Osteocyte (in vitro differentiated cells): Measurements from ENCODE around the gene KCNC2. TPM values are rescaled to one million over a fixed set of nuclear protein-coding genes. Genes with fewer than 3 reads are reported as not detected.

Source experiments
- DNase-seq: peaks from one replicate; pipeline ENCODE4 v3.0.0; 2021; ENCODE audit warnings: mixed read lengths; ENCODE audit not compliant: unreplicated experiment; ENCODE audit errors: extremely low spot score
- H3K27ac Mint-ChIP-seq: one replicate; pipeline ENCODE4 v1.8.0; 2021; ENCODE audit warnings: mild to moderate bottlenecking, mixed read lengths; ENCODE audit not compliant: unreplicated experiment
- H3K27me3 Mint-ChIP-seq: one replicate; pipeline ENCODE4 v1.8.0; 2021; ENCODE audit warnings: mixed read lengths; ENCODE audit not compliant: unreplicated experiment
- H3K36me3 Mint-ChIP-seq: one replicate; pipeline ENCODE4 v1.8.0; 2021; ENCODE audit warnings: mixed read lengths; ENCODE audit not compliant: unreplicated experiment
- H3K4me1 Mint-ChIP-seq: one replicate; pipeline ENCODE4 v1.8.0; 2021; ENCODE audit warnings: mixed read lengths; ENCODE audit not compliant: unreplicated experiment
- H3K4me3 Mint-ChIP-seq: one replicate; pipeline ENCODE4 v1.8.0; 2021; ENCODE audit warnings: mild to moderate bottlenecking, moderate library complexity, mixed read lengths; ENCODE audit not compliant: unreplicated experiment
- H3K9me3 Mint-ChIP-seq: one replicate; pipeline ENCODE4 v1.8.0; 2021; ENCODE audit warnings: mixed read lengths; ENCODE audit not compliant: unreplicated experiment
- total RNA-seq: library from RNA; stranded (reverse); gene quantifications from 2 replicates; pipeline ENCODE4 v1.2.1, GENCODE V29; 2021
- TF ChIP-seq, protein P1 (sequence below): fragments of 200-600 bp; sonication (generic); IDR thresholded peaks from 2 replicates; pipeline ENCODE4 v1.5.0; 2021; ENCODE audit warnings: antibody characterized with exemption, mild to moderate bottlenecking, moderate library complexity

Gene KCNC2
- total RNA-seq, 1 donor from 2014 or later: not detected

DNA sequence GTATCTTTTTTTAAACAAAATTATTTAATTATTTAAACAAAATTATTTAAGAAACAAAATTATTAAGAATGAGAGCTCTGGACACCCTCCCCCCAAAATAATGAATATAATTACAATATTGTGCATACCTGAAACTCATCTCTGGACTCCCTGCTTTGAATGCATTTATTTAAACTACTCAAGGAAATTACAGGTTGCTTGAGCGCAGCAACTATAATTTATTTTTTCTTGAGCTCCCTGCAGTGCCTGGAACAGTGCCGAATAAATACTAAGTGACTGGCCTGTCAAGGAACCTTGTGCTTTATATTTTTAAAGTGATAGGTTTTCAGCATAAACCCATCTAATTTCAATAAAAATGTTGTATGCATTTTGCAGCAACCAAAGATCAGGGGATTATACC lies 93.9 kb downstream of the KCNC2 start:
- Mint-ChIP-seq H3K4me3 (no peak overlapping the region), H3K27me3 (peaks cover 4% of the 10 kb centered on the region), H3K36me3 (no peaks in the 10 kb centered on the region), H3K27ac (no peak overlapping the region), H3K9me3 (no peaks in the 10 kb centered on the region), H3K4me1 (no peaks in the 10 kb centered on the region)
- TF ChIP-seq, protein P1, sequence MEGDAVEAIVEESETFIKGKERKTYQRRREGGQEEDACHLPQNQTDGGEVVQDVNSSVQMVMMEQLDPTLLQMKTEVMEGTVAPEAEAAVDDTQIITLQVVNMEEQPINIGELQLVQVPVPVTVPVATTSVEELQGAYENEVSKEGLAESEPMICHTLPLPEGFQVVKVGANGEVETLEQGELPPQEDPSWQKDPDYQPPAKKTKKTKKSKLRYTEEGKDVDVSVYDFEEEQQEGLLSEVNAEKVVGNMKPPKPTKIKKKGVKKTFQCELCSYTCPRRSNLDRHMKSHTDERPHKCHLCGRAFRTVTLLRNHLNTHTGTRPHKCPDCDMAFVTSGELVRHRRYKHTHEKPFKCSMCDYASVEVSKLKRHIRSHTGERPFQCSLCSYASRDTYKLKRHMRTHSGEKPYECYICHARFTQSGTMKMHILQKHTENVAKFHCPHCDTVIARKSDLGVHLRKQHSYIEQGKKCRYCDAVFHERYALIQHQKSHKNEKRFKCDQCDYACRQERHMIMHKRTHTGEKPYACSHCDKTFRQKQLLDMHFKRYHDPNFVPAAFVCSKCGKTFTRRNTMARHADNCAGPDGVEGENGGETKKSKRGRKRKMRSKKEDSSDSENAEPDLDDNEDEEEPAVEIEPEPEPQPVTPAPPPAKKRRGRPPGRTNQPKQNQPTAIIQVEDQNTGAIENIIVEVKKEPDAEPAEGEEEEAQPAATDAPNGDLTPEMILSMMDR: no peak
- no peak for DNase-seq

DNA sequence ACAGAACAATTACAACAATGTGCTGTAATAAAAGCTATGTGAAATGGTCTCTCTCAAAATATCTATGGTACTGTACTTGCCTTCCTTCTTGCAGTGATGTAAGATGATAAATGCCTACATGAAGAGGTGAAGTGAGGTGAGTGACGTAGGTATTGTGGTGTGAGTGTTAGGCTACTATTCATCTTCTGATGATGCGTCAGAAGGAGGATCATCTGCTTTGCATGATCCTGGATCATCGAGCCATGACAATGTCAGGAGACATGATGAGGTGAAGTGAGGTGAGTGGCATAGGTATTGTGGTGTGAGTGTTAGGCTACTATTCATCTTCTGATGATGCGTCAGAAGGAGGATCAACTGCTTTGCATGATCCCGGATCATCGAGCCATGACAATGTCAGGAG lies 105.8 kb downstream of the KCNC2 start:
- no peak for DNase-seq
- H3K9me3 Mint-ChIP-seq: no peaks in the 10 kb centered on the region
- H3K4me1 Mint-ChIP-seq: no peaks in the 10 kb centered on the region
- H3K27ac Mint-ChIP-seq: no peak overlapping the region
- H3K4me3 Mint-ChIP-seq: no peak overlapping the region
- H3K36me3 Mint-ChIP-seq: no peaks in the 10 kb centered on the region
- H3K27me3 Mint-ChIP-seq: peaks cover 5% of the 10 kb centered on the region
- TF ChIP-seq, protein P1: no peak

DNA sequence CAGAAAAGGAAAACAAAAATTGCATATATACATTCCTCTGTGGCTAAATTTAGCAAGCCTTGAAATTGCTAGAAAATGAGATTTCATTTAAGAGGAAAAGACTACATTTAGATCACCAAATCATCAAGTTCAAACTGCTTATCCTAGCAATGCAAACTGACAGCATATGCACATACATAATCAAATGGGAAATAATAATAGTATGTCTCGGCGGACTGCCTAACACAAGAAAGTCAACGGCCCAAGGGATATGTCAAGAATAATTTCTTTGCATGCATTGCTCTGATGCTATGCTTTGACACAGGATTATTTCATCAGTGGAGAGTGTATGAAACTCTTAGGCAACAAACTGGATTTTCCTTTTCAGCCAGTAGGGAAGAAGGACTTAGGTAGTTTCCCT lies 107.9 kb downstream of the KCNC2 start:
- H3K4me1 Mint-ChIP-seq: no peaks in the 10 kb centered on the region
- TF ChIP-seq, protein P1: no peak
- H3K36me3 Mint-ChIP-seq: no peaks in the 10 kb centered on the region
- H3K4me3 Mint-ChIP-seq: no peak overlapping the region
- H3K27ac Mint-ChIP-seq: no peak overlapping the region
- no peaks in the 10 kb centered on the region for H3K27me3 Mint-ChIP-seq
- DNase-seq: no peak
- H3K9me3 Mint-ChIP-seq: no peaks in the 10 kb centered on the region

DNA sequence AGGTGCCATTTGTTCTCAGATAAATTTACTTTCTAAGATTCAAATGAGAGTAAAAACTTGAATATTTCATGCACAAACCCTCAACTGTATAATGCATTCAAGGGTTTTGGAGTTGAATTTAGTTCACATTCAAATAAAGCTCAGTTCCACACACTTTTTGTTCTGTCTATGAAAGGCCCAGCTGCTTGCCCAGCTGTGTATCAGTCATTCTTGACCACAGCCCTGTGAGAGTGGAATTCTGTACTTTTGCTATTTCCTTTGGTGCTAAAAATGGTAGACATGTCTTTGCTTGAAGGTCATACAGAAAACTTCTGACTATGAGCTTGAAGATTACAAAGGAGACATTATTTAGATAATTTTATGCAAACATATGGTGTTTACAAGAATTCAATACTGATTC lies 110.4 kb downstream of the KCNC2 start:
- Mint-ChIP-seq H3K27me3 (peaks cover 10% of the 10 kb centered on the region), H3K4me3 (no peak overlapping the region), H3K4me1 (no peaks in the 10 kb centered on the region)

DNA sequence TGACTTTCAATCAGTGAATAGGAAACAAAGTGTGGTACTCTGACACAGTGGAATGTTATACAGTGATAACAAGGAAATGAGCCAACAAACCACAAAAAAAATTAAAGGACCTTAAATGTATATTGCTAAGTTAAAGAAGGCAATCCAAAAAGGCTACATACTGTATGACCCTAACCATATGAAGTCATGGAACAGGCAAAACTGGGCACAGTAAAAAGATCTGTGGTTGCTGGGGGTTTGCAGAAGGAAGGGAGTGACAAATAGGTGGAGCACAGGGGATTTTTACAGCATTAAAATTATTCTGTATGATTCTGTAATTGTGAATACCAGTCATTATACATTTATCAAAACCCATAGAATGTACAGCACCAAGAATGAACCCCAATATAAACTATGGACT lies 112.6 kb downstream of the KCNC2 start:
- H3K27ac Mint-ChIP-seq: no peak overlapping the region
- H3K9me3 Mint-ChIP-seq: no peaks in the 10 kb centered on the region
- TF ChIP-seq, protein P1: no peak
- no peak overlapping the region for H3K4me3 Mint-ChIP-seq
- DNase-seq: no peak
- peaks cover 12% of the 10 kb centered on the region for H3K27me3 Mint-ChIP-seq
- H3K4me1 Mint-ChIP-seq: no peaks in the 10 kb centered on the region
- no peaks in the 10 kb centered on the region for H3K36me3 Mint-ChIP-seq

More for the DNA sequence above, 110.4 kb downstream of the KCNC2 start:
- Mint-ChIP-seq H3K27ac (no peak overlapping the region), H3K9me3 (no peaks in the 10 kb centered on the region), H3K36me3 (no peaks in the 10 kb centered on the region)
- no peak for DNase-seq
- TF ChIP-seq, protein P1: no peak
